Posterior cingulate gyrus (tissue), 11 donors: ENCODE data around the gene CCDC50.

Experiments
- DNase-seq, 10 donors: peaks; one replicate each; pipeline versions ENCODE4 v3.0.0 to v3.0.0-alpha.2; 2020 to 2021; ENCODE audit warnings: mixed read lengths in 3 of 10
- intact Hi-C: fragments of 100-400 bp; cut with DNase I; formaldehyde crosslinking; loops from one replicate; pipeline ENCODE4 v1.15.1; 2023

The CCDC50 gene

DNA sequence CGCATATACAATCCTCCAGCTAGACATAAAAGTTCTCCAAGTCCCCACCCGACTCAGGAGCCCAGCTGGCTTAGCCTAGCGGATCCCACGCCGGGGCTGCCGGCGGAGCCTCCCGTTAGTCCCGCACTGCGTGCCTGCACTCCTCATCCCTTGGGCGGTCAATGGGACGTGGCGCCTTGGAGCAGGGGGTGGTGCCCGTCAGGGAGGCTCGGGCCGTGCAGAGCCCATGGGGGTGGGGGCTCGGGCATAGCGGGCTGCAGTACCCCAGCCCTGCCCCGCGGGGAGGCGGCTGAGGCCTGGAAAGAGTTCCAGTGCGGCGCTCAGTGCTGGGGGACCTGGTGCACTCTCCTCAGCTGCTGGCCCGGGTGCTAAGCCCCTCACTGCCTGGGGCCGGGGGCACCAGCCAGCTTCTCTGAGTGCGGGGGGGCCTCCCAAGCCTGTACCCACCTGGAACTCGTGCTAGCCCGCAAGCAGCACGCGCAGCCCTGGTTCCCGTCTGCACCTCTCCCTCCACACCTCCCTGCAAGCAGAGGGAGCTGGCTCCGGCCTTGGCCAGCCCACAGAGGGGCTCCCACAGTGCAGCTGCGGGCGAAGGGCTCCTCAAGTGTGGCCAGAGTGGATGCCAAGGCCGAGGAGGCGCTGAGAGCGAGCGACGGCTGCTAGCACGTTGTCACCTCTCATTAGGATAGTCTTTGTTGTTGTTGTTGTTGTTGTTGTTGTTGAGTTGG, 12.2 kb upstream of the CCDC50 start:
- peak in 1 of 10 donors; percentile 80 for DNase-seq
- intact Hi-C loops: no loop called here

- intact Hi-C loops: no loop called here
- DNase-seq: no peak
These were observed 8.9 kb upstream of the CCDC50 start for GRCh38 chr3:191320316-191320715.

DNA sequence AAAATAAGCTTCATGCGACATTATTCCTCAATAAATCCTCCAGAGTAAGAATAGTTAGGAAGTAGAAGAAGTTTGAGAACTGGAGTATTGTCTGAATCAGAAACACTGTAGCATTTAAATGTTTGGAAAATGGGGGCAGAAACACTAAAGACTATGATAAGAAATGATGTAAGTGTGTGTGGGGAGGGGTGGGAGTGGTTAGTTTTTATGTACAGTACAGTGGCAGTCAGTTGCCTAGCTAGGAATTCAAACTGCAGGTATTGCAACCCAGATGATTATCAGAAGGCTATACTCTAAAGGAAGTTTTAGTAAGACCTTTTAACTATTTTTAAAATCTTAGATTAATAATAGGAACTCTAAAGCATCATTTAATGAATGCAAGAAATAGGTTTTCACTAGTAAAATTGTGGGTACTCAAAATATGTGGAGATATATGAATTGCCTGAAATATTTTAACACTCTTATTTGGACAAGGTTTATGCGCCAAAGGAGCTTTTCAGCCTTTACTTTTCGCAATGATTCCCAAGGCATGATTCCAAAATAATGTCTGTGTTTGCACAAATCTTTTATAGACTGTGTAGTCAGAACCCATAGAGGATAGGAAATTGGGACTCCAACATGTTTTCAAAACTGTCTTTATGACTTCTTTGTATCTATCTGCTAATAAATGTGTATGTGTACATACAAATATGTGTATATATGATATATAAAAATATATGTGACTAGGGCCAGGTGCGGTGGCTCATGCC, 8.0 kb upstream of the CCDC50 start:
- no peak for DNase-seq
- intact Hi-C loops: no loop called here

- intact Hi-C loops: no loop called here
- no peak for DNase-seq
These were observed 4.3 kb upstream of the CCDC50 start for GRCh38 chr3:191324936-191325335.

GRCh38 chr3:191327526-191327925, 1.7 kb upstream of the CCDC50 start:
- intact Hi-C loops: no loop called here
- no peak for DNase-seq

DNA sequence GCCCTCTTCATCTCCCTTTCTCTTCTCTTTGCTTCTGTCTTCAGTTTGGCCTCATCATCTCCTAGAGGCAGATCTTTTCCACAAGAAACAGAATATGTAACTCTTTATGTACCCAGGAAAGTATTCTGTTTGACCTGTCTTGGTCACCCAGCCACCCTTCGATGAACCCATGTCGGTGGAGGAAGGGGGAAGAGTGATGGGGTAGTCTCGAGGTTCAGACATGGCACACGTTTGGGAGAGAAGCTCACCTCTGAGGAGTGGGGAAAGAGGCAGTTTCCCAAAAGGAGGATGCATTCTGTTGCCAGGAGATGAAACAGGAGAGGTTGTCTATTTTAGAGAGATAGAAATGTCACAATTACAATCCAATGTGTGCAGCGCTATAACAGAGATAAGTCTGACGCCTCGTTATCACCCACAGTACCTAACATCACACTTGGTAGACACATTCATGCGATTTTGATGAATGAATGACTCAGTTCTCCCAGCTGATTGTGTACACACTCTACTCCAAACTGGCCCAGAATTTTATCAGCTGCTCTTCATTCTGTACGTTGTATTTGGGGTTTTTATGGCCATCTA, 722 bp upstream of the CCDC50 start:
- intact Hi-C loops: no loop called here
- DNase-seq: no peak

DNA sequence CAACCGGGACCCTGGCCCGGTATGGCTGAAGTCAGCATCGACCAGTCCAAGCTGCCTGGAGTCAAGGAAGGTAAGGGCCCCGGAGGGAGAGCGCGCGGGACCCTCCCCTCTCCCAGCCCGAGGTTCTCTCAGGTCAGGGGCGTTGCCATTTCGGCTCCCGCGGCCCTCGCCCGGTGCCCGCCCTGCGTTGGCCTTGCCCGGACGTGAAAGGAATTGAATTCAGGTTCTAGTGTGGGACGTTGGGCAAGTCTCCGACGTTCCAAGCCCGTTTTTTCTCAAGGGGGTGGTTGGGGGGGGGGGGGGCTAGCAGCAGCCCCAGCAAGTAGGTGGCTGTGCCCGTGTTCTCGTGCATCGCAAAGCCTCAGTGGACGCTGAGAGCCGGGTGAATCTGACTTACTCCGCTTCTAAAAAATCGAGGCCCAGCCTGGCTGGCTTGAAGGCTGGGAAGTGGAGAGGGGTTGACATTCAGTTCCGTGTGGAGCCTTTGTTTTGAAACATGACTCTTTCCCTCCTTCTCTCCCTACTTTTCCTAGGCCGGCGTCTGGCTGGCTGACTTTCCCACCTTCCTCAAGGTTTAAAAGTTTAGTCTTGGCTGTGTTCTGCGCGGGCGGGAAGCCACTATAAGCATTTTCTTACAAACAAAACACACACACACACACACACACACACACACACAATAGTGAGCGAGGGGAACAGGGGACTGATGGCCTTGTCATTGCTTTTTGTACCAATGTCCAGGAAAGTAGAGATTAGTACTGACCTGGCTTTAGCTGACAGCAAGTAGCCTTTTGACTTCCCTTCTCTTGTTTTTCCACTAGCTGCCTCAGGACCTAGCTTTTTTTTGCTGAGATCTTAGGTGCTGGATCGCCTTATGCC, 698 bp downstream of the CCDC50 start, which contains the start of gene UTS2B:
UTS2B (minus strand) TSS at position 873 of the 876 bp plus-strand sequence. CDS start 48,337 bp downstream, outside the sequence.
- peak in 9 of 10 donors; percentile 11 to 87 (median 26) for DNase-seq
- intact Hi-C loops: no loop called here

DNA sequence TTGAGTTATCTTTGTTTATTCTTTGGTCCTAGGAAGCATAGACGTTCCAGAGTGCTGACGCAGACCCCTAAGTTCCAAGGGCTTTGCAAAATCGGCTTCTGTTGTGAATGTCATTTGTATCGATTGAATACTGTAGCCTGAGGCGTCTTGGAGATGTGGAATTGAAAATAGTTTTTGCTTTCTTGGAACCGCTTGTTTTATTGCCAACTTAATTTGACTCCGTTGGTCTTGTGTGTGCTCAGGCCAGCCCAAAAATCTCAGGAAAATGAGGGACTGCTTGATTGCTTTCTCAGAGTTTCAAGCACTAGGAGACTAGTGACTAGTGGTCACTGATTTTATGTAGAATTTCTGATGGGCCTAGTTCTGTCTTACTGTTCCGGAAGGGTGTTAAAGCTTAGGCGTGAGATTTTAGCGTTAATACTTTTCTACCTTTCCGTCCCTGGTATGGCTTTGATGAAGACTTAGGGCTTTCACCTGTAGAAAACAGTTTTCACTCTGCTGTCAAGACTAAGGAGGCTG, 1.4 kb downstream of the CCDC50 start:
- intact Hi-C loops: no loop called here

DNA sequence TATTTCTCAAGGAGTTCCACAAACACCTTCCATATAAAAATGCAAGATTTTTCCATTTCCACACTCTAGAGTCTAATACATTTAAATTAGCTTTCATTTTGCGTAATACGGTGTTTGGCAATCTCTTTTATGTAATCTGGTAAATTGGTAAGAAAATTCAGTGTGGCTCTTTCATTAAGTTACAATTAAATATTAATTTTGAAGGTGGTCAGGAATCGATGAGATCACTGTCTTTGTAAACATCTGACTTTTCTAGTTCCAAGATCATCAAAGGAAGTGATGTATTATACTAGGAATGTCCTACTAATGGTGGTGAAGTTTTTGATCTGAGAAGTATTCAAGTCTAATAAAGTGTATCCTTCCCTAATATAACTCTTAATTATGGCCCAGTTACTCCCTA, 2.2 kb downstream of the CCDC50 start:
- intact Hi-C loops: no loop called here
- DNase-seq: no peak

More for the DNA sequence above, 1.4 kb downstream of the CCDC50 start:
- DNase-seq: no peak

DNA sequence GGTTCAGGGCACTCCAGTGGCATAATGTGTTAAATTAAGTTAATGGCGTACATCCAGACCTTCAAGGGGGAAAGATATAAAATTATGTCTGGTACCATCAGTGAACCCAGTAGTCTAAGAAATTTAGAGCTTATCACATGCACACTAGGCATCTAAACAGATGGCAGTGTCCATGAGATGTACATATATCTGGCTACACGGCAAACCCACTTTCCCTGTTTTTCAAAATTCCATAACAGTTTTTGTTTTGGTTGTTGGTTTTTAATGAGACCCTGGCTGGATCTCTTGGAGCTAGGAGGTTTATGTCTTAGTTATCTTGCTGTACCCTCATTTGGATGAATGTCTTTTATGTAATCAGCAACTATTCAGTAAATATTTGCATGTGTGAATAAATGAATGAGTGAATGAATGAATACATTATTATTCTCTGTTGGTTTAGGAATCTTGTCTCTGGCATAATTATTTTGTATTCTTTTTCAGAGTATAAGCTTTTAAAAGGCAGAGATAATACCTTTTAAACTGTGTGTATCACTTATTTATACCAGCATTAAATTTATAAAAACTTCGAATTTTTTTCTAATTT, 4.2 kb downstream of the CCDC50 start:
- DNase-seq: no peak
- intact Hi-C loops: no loop called here

GRCh38 chr3:191334346-191334893, 5.2 kb downstream of the CCDC50 start:
- no peak for DNase-seq
- intact Hi-C loops: no loop called here

DNA sequence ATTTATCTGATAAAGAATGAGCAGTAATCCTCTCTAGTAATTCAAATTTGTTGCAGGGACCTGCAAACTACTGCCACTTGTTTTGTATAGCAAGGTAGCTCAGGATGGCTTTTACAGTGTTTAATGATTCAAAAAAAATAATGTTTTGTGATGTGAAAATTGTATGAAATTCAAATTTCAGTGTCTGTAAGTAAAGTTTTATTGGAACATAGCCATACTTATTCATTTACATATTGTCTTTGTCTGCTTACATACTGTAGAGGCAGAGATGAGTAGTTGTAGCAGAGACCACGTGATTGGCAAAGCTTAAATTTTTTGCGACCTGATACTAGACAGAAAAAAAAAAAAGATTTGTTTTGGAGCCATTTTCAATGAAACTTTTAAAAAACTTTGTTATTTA, 7.6 kb downstream of the CCDC50 start:
- no peak for DNase-seq
- intact Hi-C loops: no loop called here

GRCh38 chr3:191338177-191338488, 8.9 kb downstream of the CCDC50 start:
- no peak for DNase-seq
- intact Hi-C loops: no loop called here

DNA sequence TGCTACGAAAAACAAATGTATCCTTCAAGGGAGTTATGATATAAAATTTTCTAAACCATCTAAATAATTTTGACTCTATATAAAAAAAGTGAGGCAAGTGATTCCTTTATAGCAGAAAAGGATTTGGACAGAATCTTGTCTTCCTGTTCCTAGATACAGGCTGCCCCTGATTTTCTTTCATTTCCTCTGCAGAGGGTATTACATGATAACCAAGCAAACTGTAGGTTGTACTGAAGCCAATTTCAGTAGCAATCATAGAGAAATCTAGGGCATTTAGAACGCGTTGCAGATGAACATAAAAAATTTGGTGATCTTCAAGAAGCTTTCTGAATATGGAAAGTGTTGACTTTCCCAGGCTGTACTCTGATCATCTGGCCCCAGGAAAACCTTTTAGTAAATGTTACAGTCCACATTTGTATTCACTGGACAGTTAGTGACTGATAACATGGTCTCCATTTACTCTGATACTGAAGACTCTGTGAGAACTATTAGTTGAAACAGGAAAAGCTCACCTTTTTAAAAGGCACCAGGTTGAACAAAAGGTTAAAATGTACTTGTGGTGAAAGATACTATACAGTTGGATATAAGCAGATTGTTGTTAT, 10.2 kb downstream of the CCDC50 start:
- intact Hi-C loops: no loop called here
- DNase-seq: no peak

- intact Hi-C loops: no loop called here
- no peak for DNase-seq
These were observed 11.2 kb downstream of the CCDC50 start for GRCh38 chr3:191340351-191340750.

DNA sequence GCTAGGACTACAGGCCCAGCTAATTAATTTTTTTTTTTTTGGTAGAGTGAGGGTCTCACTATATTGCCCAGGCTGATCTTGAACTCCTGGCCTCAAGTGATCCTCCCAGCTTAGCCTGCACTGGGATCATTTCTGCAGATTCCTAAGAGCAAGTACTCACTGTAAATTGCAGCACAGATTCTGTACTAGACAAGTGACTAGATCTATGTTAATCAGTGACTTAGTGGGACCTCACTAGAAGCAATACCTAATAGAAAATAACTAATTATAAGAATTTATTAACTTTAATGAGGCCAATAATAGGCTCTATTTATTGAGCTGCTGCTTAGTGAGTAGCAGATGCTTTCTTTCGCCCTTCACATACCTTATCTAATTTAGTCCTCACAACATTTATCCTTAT, 11.8 kb downstream of the CCDC50 start:
- intact Hi-C loops: no loop called here

GRCh38 chr3:191342006-191342405, 12.8 kb downstream of the CCDC50 start:
- intact Hi-C loops: no loop called here
- no peak for DNase-seq

More for the DNA sequence above, 11.8 kb downstream of the CCDC50 start:
- DNase-seq: no peak

- DNase-seq: peak in 1 of 10 donors; percentile 3
- intact Hi-C loops: no loop called here
These were observed 13.2 kb downstream of the CCDC50 start for GRCh38 chr3:191342411-191342810.

- intact Hi-C loops: no loop called here
- DNase-seq: no peak
These were observed 13.9 kb downstream of the CCDC50 start for GRCh38 chr3:191343115-191343514.
